ENCODE results near the gene PDF.
"Not testable (repeated sequence)": the region's sequence is repeated elsewhere in the genome, so short reads cannot be mapped to it uniquely, and the experiment has no call there.

Gene PDF

DNA sequence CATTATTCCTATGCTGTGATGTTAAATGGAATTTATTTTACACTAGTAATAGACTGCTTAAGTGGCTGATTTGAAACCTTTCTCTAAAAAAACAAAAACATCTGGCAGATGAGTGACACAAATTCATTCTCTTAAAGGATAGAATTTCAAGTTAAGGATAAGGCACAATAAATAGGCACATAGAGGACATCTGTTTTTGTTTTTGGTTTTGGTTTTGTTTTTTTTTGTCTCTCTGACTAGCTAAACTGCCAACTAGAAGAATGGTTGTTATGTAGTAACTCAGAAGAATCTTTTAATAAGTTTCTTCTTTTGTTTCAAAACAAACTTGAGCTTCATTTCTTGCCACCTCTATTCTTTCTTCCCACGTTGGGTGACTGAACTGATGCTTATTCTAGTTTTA is 24.4 kb downstream of the PDF start:
- DNase-seq (ENCODE audit: low read depth): no peak
- TF ChIP-seq, protein P1, sequence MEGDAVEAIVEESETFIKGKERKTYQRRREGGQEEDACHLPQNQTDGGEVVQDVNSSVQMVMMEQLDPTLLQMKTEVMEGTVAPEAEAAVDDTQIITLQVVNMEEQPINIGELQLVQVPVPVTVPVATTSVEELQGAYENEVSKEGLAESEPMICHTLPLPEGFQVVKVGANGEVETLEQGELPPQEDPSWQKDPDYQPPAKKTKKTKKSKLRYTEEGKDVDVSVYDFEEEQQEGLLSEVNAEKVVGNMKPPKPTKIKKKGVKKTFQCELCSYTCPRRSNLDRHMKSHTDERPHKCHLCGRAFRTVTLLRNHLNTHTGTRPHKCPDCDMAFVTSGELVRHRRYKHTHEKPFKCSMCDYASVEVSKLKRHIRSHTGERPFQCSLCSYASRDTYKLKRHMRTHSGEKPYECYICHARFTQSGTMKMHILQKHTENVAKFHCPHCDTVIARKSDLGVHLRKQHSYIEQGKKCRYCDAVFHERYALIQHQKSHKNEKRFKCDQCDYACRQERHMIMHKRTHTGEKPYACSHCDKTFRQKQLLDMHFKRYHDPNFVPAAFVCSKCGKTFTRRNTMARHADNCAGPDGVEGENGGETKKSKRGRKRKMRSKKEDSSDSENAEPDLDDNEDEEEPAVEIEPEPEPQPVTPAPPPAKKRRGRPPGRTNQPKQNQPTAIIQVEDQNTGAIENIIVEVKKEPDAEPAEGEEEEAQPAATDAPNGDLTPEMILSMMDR (IDR thresholded peaks at IDR 0.05; ENCODE audit: control insufficient read depth, insufficient read depth, low read depth, low read length, missing control alignments): no peak
- no peak overlapping the region for H3K4me3 ChIP-seq (ENCODE audit: control insufficient read depth, low read depth, low read length)

DNA sequence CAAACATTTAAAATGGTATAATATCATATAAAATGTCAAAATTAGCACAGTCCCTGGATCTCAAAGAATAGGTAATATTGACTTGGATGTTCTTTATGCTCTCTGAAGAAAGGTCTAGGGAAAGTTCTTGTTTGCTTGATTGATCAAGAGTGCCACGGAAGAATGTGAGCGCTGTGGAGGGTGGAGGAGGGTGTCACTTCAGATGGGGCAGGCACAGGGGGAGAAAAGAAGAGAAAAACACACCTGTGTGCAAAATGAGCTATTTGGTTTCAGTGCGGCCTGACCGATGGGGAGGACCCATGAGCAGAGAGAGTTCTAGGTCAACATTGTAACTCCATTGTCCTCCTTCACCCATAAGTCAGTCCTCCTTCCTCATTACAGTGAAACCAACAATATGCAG is 28.1 kb downstream of the PDF start:
- TF ChIP-seq, protein P1 (IDR thresholded peaks at IDR 0.05; ENCODE audit: control insufficient read depth, insufficient read depth, low read depth, low read length, missing control alignments): no peak
- DNase-seq (ENCODE audit: low read depth): no peak
- H3K4me3 ChIP-seq (ENCODE audit: control insufficient read depth, low read depth, low read length): no peak overlapping the region

DNA sequence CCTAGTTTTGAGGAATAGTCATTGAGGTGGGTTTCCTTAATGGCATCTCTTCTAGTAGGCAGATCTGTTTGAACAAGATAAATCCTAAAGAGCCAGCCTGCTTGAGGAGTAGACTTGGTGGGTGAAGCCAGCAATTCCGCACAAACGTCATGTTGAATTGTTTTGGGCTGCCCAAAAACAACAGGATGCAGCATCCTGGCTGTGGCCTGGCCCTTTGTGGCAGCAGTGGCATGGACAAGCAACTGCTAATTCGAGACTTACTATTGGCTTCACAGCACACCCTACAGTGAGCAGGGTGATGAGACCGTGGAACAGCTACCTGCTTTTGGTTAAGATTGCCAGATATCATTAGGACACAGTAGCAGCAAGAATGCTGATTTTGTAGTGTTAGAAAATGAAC is 28.5 kb downstream of the PDF start:
- no peak overlapping the region for H3K4me3 ChIP-seq (ENCODE audit: control insufficient read depth, low read depth, low read length)
- TF ChIP-seq, protein P1 (IDR thresholded peaks at IDR 0.05; ENCODE audit: control insufficient read depth, insufficient read depth, low read depth, low read length, missing control alignments): no peak
- DNase-seq (ENCODE audit: low read depth): no peak

DNA sequence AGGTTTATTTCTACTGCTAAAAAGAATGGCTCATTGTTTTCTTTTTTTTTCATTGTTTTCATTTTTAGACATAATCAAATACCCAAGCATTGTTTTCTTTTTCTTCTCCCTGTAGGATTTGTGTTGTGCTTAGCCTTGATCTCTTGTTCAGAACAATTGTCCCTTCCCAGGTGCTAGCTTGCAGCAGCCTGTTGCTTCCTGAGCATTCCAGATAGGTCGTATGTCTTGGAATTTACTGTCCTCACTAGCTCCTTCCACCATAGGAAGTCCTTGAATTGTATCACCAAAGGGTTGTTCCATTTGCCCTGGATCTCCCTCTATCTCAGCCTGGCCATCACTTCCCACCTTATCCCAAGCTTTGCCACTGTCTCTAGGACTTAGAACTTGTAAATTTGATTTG is 29.2 kb downstream of the PDF start:
- TF ChIP-seq, protein P1 (IDR thresholded peaks at IDR 0.05; ENCODE audit: control insufficient read depth, insufficient read depth, low read depth, low read length, missing control alignments): no peak
- no peak for DNase-seq (ENCODE audit: low read depth)
- no peak overlapping the region for H3K4me3 ChIP-seq (ENCODE audit: control insufficient read depth, low read depth, low read length)

DNA sequence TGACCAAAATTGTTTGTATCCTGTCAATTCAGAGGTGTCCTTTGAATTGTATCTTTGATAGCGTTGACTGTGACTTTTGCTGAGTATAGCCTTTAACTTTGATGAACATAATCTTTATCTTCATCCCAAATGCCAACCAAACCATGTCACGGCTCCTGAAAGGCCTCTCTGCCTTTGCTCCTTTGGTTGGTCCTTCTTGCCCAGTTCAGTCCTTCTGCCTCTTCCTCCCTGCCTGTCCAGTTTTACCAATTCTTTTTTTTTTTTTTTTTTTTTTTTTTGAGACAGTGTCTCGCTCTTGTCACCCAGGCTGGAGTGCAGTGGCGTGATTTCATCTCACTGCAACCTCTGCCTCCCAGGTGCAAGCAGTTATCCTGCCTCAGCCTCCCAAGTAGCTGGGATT is 32.1 kb downstream of the PDF start:
- H3K4me3 ChIP-seq (ENCODE audit: control insufficient read depth, low read depth, low read length): no peak overlapping the region
- TF ChIP-seq, protein P1 (IDR thresholded peaks at IDR 0.05; ENCODE audit: control insufficient read depth, insufficient read depth, low read depth, low read length, missing control alignments): no peak
- no peak for DNase-seq (ENCODE audit: low read depth)

DNA sequence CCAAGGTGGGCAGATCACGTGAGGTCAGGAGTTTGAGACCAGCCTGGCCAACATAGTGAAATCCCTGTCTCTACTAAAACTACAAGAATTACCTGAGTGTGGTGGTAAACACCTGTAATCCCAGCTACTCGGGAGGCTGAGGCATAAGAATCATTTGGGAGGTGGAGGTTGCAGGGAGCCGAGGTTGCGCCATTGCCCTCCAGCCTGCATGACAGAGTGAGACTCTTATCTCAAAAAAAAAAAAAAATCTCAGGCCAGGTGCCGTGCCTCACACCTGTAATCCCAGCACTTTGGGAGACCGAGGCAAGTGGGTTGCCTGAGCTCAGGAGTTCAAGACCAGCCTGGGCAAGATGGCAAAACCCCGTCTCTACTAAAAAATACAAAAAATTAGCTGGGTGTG is 33.6 kb downstream of the PDF start:
- DNase-seq (ENCODE audit: low read depth); H3K4me3 ChIP-seq (ENCODE audit: control insufficient read depth, low read depth, low read length): not testable (repeated sequence)

DNA sequence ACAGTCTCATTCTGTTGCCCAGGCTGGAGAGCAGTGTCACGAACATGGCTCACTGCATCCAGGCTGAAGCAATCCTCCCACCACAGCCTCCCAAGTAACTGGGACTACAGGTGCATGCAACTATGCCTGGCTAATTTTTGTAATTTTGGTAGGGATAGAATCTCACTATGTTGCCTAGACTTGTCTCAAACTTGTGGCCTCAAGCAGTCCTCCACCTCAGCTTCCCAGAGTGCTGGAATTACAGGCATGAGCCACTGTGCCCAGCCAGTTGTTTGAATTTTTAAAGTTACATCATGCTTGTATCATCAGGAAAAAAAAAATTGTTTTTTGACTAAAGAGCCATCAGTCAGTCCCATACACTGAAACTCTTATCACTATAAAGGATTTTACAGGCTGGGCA is 36.3 kb downstream of the PDF start:
- TF ChIP-seq, protein P1 (IDR thresholded peaks at IDR 0.05; ENCODE audit: control insufficient read depth, insufficient read depth, low read depth, low read length, missing control alignments): no peak
- H3K4me3 ChIP-seq (ENCODE audit: control insufficient read depth, low read depth, low read length): no peak overlapping the region
- no peak for DNase-seq (ENCODE audit: low read depth)
